Parathyroid adenoma (tissue), 2 donors: ENCODE results near the gene XRCC4.

Source experiments
- H2AFZ ChIP-seq: fragments of 300-600 bp; sonication (generic); one replicate; pipeline ENCODE4 v1.7.0; 2017; ENCODE audit warnings: antibody characterized with exemption, mild to moderate bottlenecking
- H3K27ac ChIP-seq: fragments of 300-600 bp; sonication (generic); one replicate; pipeline ENCODE4 v1.7.0; 2017
- H3K27me3 ChIP-seq: fragments of 300-600 bp; sonication (generic); one replicate; pipeline ENCODE4 v1.7.0; 2017; ENCODE audit warnings: low read length; ENCODE audit not compliant: control insufficient read depth, insufficient read depth
- H3K36me3 ChIP-seq: fragments of 300-600 bp; sonication (generic); one replicate; pipeline ENCODE4 v1.7.0; 2017; ENCODE audit warnings: low read length; ENCODE audit not compliant: control insufficient read depth, insufficient read depth
- H3K4me1 ChIP-seq: fragments of 300-600 bp; sonication (generic); one replicate; pipeline ENCODE4 v1.7.0; 2017; ENCODE audit warnings: control low read depth
- H3K4me2 ChIP-seq: fragments of 300-600 bp; sonication (generic); one replicate; pipeline ENCODE4 v1.7.0; 2017; ENCODE audit warnings: low read length
- H3K4me3 ChIP-seq: fragments of 300-600 bp; sonication (generic); one replicate; pipeline ENCODE4 v1.7.0; 2017; ENCODE audit warnings: low read depth, low read length
- H3K79me2 ChIP-seq: fragments of 300-600 bp; sonication (generic); one replicate; pipeline ENCODE4 v1.7.0; 2017; ENCODE audit warnings: control low read depth
- H3K9ac ChIP-seq: fragments of 300-600 bp; sonication (generic); one replicate; pipeline ENCODE4 v1.7.0; 2017; ENCODE audit warnings: mild to moderate bottlenecking
- H3K9me3 ChIP-seq: fragments of 300-600 bp; sonication (generic); one replicate; pipeline ENCODE4 v1.7.0; 2017; ENCODE audit warnings: low read length; ENCODE audit not compliant: control insufficient read depth
- TF ChIP-seq, protein P1 (sequence below): fragments of 300-600 bp; sonication (generic); IDR thresholded peaks from one replicate; pipeline ENCODE4 v1.7.0; 2017; ENCODE audit warnings: antibody characterized with exemption, mild to moderate bottlenecking
- donor health status: primary hyperparathyroidism.

The XRCC4 gene

GRCh38 chr5:83387041-83387440 is 309.7 kb downstream of the XRCC4 start:
- no peaks in the 10 kb centered on the region for H3K9me3 ChIP-seq
- TF ChIP-seq, protein P1, sequence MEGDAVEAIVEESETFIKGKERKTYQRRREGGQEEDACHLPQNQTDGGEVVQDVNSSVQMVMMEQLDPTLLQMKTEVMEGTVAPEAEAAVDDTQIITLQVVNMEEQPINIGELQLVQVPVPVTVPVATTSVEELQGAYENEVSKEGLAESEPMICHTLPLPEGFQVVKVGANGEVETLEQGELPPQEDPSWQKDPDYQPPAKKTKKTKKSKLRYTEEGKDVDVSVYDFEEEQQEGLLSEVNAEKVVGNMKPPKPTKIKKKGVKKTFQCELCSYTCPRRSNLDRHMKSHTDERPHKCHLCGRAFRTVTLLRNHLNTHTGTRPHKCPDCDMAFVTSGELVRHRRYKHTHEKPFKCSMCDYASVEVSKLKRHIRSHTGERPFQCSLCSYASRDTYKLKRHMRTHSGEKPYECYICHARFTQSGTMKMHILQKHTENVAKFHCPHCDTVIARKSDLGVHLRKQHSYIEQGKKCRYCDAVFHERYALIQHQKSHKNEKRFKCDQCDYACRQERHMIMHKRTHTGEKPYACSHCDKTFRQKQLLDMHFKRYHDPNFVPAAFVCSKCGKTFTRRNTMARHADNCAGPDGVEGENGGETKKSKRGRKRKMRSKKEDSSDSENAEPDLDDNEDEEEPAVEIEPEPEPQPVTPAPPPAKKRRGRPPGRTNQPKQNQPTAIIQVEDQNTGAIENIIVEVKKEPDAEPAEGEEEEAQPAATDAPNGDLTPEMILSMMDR: no peak
- H3K27ac ChIP-seq: no peak overlapping the region
- no peak overlapping the region for H3K4me3 ChIP-seq
- no peaks in the 10 kb centered on the region for H3K79me2 ChIP-seq
- H3K9ac ChIP-seq: no peak overlapping the region
- H3K36me3 ChIP-seq: no peaks in the 10 kb centered on the region
- no peaks in the 10 kb centered on the region for H3K27me3 ChIP-seq
- H3K4me2 ChIP-seq: no peak overlapping the region
- no peaks in the 10 kb centered on the region for H3K4me1 ChIP-seq
- H2AFZ ChIP-seq: no peak overlapping the region

- Histone ChIP-seq H3K4me1 (no peaks in the 10 kb centered on the region), H3K9ac (no peak overlapping the region), H3K79me2 (no peaks in the 10 kb centered on the region), H3K4me2 (no peak overlapping the region), H3K27ac (no peak overlapping the region), H3K4me3 (no peak overlapping the region), H2AFZ (no peak overlapping the region), H3K27me3 (no peaks in the 10 kb centered on the region), H3K36me3 (no peaks in the 10 kb centered on the region), H3K9me3 (no peaks in the 10 kb centered on the region)
- TF ChIP-seq, protein P1: no peak
Measured at GRCh38 chr5:83388608-83389007, 311.3 kb downstream of the XRCC4 start.

DNA sequence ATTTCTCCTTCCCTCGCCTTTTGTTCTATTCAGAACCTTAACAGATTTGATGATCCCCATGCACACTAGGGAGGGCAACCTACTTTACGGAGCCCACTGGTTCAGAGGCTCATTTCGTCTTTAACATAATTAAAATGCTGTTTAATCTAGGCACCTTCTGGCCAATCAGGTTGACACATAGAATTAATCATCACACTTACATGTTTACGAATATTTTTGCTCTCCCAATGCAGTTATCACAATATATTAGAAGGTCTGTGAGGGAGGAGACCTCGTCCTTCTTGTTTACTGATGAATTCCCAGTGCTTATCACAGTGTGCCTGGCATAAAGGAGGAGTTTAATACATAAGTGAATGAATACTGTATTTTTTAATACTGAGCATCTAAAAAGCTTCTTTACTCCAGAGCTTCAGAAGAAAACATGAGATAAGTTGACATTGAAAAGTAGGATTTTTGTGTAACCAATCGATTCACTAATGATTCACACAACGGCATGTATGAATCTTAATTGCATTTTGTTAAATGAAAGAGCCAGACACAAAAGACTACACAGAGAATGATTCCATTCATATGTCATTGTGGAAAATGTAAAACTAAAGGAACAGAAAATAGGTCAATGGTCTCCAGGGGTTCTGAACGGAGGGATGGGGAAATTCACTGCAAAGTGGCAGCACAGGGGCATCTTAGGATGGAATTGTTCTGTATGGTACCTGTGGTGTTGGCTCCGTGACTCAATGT is 315.6 kb downstream of the XRCC4 start:
- Histone ChIP-seq H3K79me2 (no peaks in the 10 kb centered on the region), H3K9me3 (no peaks in the 10 kb centered on the region)
- TF ChIP-seq, protein P1: no peak

DNA sequence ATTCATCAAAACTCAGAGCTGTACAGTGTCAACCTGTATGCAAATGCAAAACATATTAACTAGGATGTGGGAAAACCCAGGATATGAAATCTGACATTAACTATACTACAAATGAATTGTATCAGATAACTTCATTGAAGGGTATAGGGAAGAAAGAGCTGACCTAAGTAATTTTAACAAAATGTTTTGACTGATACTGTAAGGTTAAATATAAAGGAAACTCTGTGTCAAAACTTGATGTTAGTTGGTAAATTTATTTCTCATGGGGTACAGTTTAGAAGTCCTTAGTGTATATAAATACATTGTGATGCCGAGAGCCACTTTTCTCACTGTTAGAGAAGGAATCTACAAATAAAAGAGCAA is 316.1 kb downstream of the XRCC4 start:
- Histone ChIP-seq H3K4me1 (no peaks in the 10 kb centered on the region), H3K4me2 (no peak overlapping the region), H3K9ac (no peak overlapping the region), H3K27me3 (no peaks in the 10 kb centered on the region), H3K79me2 (no peaks in the 10 kb centered on the region), H3K4me3 (no peak overlapping the region), H2AFZ (no peak overlapping the region), H3K27ac (no peak overlapping the region), H3K36me3 (no peaks in the 10 kb centered on the region), H3K9me3 (no peaks in the 10 kb centered on the region)
- TF ChIP-seq, protein P1: no peak

More for the DNA sequence above, 315.6 kb downstream of the XRCC4 start:
- no peak overlapping the region for H2AFZ ChIP-seq
- no peak overlapping the region for H3K9ac ChIP-seq
- no peaks in the 10 kb centered on the region for H3K27me3 ChIP-seq
- no peaks in the 10 kb centered on the region for H3K36me3 ChIP-seq
- H3K4me3 ChIP-seq: no peak overlapping the region
- H3K4me2 ChIP-seq: no peak overlapping the region
- H3K27ac ChIP-seq: no peak overlapping the region
- no peaks in the 10 kb centered on the region for H3K4me1 ChIP-seq

DNA sequence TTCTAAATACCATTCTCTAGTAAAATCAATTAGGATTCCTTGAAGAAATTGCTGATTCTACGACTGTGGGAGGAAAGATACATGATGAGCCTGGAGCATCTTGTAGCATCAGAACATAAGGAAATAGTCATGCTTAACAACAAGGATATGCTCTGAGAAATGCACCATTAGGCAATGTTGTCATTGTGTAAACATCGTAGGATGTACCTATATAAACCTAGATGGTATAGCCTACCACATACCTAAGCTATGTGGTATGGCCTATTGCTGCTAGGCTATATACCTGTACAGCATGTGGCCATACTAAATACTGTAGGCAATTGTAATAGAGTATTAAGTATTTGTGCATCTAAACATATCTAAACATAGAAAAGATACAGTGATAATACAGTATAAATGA is 316.8 kb downstream of the XRCC4 start:
- Histone ChIP-seq H3K9me3 (no peaks in the 10 kb centered on the region), H3K4me1 (no peaks in the 10 kb centered on the region), H3K36me3 (no peaks in the 10 kb centered on the region), H3K79me2 (no peaks in the 10 kb centered on the region), H3K4me3 (no peak overlapping the region), H3K9ac (no peak overlapping the region), H2AFZ (no peak overlapping the region), H3K27me3 (no peaks in the 10 kb centered on the region), H3K4me2 (no peak overlapping the region), H3K27ac (no peak overlapping the region)
- TF ChIP-seq, protein P1: no peak
